K562 (cell line): ENCODE measurements around the gene SEPTIN2. TPM values are rescaled to one million over a fixed set of nuclear protein-coding genes. Genes with fewer than 3 reads are reported as not detected.

ENCODE experiments used
- ELF4 ChIP-seq: fragments of 450-650 bp; formaldehyde crosslinking; IDR thresholded peaks from 2 replicates; pipeline ENCODE4 v1.4.0; 2022; ENCODE audit warnings: missing genetic modification characterization
- HNRNPUL1 ChIP-seq: fragments of 200-400 bp; formaldehyde crosslinking; IDR thresholded peaks from 2 replicates; pipeline ENCODE4 v1.6.1; 2017; ENCODE audit warnings: low read length
- MAZ ChIP-seq, 2 experiments: fragments of 450-650 bp in 1 of 2; sonication (generic) in 1 of 2; formaldehyde crosslinking; IDR thresholded peaks in 1 of 2; conservative IDR thresholded peaks in 1 of 2; 2 replicates each; pipeline versions ENCODE4 v1.4.0 to v1.5.0; 2020; ENCODE audit warnings: mild to moderate bottlenecking in 1 of 2, missing genetic modification reagents in 1 of 2
- MCM2 ChIP-seq: fragments of 450-650 bp; IDR thresholded peaks from 2 replicates; pipeline ENCODE4 v1.6.1; 2017; ENCODE audit warnings: low read depth, mild to moderate bottlenecking
- SMAD4 ChIP-seq: fragments of 250-450 bp; sonication (Bioruptor Pico); conservative IDR thresholded peaks from 2 replicates; pipeline ENCODE4 v1.8.0; 2021; ENCODE audit warnings: inconsistent platforms, mild to moderate bottlenecking, moderate library complexity
- ZNF778 ChIP-seq: fragments of 450-650 bp; formaldehyde crosslinking; IDR thresholded peaks from 2 replicates; pipeline ENCODE4 v1.4.0; 2020; ENCODE audit warnings: mild to moderate bottlenecking, moderate library complexity
- ZSCAN32 ChIP-seq: fragments of 450-650 bp; formaldehyde crosslinking; IDR thresholded peaks from 2 replicates; pipeline ENCODE4 v1.4.0; 2020; ENCODE audit warnings: mild to moderate bottlenecking, moderate library complexity
- polyA plus RNA-seq, 8 experiments: library from polyadenylated mRNA; depleted of rRNA in 4 of 8; stranded (reverse) in 5 of 8; unstranded in 3 of 8; fragments of >200 nt; fragmentation: Nextera tagmentation in 2 of 8; fragmentation: Illumina TruSeq in 1 of 8; extraction: Ambion mirVana in 2 of 8; extraction: Trizol in 1 of 8; gene quantifications; 2 replicates each; pipeline versions ENCODE4 v1.2.1 to v1.2.3, GENCODE V29; 2011 to 2014; ENCODE audit warnings: inconsistent platforms in 1 of 8, missing spikeins in 1 of 8
- total RNA-seq, 7 experiments: library from RNA; depleted of rRNA in 6 of 7; stranded (reverse); fragments of >200 nt in 6 of 7; fragmentation: Illumina TruSeq in 2 of 7; extraction: Trizol in 2 of 7; gene quantifications; 2 replicates each; pipeline versions ENCODE4 v1.2.1 to v1.2.3, GENCODE V29; 2011 to 2021; ENCODE audit warnings: low replicate concordance in 1 of 7
- TF ChIP-seq, protein P1 (sequence below), 2 experiments: fragments of 450-650 bp; IDR thresholded peaks; 2 replicates each; pipeline ENCODE4 v1.6.1; 2016; ENCODE audit warnings: mild to moderate bottlenecking in 2 of 2, borderline replicate concordance in 1 of 2, low read depth in 1 of 2, moderate library complexity in 1 of 2
- TF ChIP-seq, protein P2 (sequence below): sonication (generic); formaldehyde crosslinking; IDR thresholded peaks from 2 replicates; pipeline ENCODE4 v1.8.1; 2023; ENCODE audit warnings: mild to moderate bottlenecking, missing genetic modification reagents
- TF ChIP-seq, protein P3 (sequence below): sonication (generic); formaldehyde crosslinking; IDR thresholded peaks from 2 replicates; pipeline ENCODE4 v1.8.1; 2023; ENCODE audit warnings: missing genetic modification reagents, mild to moderate bottlenecking, borderline replicate concordance

The SEPTIN2 gene
- total and polyA plus RNA-seq, 9 of the 15 experiments (the other 6 are each of a cell fraction or from before 2014, with no cell fraction given) = 121 to 367 (median 166) TPM

DNA sequence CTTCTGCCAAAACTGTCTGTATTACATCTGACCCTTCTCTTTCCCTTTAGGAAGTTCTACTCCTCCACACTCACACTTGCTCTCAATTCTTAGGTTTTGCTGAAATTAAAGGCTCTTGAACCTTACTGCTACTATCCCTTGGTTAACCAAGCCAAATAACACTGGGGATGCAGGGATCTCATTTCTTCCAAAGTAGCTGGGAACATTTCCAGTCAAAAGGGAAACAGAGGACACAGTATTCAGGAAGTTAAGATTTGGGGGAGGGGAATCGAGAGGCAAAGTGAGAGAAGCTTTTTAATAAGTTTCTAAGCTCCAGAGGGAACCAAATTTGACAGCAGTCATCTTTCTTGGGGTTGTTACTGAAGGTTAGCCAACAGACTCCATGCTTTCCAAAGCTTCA lies 6.2 kb downstream of the SEPTIN2 start (continued):
- TF ChIP-seq, protein P1, sequence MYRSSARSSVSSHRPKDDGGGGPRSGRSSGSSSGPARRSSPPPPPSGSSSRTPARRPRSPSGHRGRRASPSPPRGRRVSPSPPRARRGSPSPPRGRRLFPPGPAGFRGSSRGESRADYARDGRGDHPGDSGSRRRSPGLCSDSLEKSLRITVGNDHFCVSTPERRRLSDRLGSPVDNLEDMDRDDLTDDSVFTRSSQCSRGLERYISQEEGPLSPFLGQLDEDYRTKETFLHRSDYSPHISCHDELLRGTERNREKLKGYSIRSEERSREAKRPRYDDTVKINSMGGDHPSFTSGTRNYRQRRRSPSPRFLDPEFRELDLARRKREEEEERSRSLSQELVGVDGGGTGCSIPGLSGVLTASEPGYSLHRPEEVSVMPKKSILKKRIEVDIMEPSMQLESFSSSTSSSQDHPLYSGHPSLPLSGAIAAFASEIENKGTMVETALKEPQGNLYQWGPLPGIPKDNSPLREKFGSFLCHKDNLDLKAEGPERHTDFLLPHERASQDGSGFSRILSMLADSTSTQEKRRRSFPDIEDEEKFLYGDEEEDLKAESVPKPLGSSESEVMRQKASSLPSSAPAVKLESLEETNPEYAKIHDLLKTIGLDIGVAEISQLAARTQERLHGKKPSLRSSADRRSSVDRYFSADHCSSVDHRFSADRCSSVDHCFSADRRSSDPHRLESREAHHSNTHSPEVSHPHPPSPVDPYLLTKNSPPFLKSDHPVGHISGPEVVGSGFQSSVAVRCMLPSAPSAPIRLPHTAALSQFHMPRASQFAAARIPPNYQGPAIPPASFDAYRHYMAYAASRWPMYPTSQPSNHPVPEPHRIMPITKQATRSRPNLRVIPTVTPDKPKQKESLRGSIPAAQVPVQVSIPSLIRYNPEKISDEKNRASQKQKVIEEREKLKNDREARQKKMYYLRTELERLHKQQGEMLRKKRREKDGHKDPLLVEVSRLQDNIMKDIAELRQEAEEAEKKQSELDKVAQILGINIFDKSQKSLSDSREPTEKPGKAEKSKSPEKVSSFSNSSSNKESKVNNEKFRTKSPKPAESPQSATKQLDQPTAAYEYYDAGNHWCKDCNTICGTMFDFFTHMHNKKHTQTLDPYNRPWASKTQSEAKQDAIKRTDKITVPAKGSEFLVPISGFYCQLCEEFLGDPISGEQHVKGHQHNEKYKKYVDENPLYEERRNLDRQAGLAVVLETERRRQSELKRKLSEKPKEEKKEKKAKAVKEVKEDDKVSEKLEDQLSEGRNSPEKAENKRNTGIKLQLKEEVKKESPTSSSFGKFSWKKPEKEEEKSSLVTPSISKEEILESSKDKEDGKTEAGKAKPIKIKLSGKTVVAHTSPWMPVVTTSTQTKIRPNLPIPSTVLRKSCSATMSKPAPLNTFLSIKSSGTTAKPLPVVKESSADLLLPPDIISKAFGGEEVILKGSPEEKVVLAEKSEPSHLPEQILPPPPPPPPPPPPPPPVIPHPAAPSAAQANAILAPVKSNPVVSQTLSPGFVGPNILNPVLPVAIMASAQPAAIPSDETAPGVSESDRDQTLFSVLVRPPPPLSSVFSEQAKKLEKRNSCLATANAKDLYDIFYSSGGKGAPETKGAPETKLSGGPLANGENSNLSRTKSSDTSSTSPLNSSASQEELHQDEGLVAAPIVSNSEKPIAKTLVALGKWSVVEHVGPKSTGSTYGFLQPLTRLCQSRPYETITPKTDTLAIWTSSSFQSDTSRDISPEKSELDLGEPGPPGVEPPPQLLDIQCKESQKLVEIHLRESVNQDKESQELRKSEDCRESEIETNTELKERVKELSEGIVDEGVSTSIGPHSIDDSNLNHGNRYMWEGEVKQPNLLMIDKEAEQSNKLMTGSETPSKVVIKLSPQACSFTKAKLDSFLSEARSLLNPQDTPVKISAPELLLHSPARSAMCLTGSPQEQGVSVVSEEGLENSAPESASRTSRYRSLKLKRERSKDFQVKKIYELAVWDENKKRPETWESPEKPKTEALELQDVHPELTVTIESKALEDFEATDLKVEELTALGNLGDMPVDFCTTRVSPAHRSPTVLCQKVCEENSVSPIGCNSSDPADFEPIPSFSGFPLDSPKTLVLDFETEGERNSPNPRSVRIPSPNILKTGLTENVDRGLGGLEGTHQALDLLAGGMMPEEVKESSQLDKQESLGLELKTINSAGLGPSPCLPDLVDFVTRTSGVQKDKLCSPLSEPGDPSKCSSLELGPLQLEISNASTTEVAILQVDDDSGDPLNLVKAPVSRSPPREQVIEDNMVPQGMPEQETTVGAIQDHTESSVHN (IDR thresholded peaks at IDR 0.05; ENCODE audit: borderline replicate concordance in 1 of 2, low read depth in 1 of 2) = no peak
- no peak for TF ChIP-seq HNRNPUL1
- TF ChIP-seq MAZ (CRISPR knock-in tag; conservative IDR thresholded peaks at IDR 0.05 in 1 of 2, IDR thresholded peaks at IDR 0.05 in 1 of 2) = no peak
- TF ChIP-seq ZNF778 (CRISPR knock-in tag) = no peak
- no peak for TF ChIP-seq MCM2
- TF ChIP-seq ZSCAN32 (CRISPR knock-in tag) = no peak
- TF ChIP-seq, protein P2, sequence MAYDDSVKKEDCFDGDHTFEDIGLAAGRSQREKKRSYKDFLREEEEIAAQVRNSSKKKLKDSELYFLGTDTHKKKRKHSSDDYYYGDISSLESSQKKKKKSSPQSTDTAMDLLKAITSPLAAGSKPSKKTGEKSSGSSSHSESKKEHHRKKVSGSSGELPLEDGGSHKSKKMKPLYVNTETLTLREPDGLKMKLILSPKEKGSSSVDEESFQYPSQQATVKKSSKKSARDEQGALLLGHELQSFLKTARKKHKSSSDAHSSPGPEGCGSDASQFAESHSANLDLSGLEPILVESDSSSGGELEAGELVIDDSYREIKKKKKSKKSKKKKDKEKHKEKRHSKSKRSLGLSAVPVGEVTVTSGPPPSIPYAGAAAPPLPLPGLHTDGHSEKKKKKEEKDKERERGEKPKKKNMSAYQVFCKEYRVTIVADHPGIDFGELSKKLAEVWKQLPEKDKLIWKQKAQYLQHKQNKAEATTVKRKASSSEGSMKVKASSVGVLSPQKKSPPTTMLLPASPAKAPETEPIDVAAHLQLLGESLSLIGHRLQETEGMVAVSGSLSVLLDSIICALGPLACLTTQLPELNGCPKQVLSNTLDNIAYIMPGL = no peak
- no peak for TF ChIP-seq SMAD4 (CRISPR knock-in tag)
- no peak for TF ChIP-seq ELF4
- TF ChIP-seq, protein P3, sequence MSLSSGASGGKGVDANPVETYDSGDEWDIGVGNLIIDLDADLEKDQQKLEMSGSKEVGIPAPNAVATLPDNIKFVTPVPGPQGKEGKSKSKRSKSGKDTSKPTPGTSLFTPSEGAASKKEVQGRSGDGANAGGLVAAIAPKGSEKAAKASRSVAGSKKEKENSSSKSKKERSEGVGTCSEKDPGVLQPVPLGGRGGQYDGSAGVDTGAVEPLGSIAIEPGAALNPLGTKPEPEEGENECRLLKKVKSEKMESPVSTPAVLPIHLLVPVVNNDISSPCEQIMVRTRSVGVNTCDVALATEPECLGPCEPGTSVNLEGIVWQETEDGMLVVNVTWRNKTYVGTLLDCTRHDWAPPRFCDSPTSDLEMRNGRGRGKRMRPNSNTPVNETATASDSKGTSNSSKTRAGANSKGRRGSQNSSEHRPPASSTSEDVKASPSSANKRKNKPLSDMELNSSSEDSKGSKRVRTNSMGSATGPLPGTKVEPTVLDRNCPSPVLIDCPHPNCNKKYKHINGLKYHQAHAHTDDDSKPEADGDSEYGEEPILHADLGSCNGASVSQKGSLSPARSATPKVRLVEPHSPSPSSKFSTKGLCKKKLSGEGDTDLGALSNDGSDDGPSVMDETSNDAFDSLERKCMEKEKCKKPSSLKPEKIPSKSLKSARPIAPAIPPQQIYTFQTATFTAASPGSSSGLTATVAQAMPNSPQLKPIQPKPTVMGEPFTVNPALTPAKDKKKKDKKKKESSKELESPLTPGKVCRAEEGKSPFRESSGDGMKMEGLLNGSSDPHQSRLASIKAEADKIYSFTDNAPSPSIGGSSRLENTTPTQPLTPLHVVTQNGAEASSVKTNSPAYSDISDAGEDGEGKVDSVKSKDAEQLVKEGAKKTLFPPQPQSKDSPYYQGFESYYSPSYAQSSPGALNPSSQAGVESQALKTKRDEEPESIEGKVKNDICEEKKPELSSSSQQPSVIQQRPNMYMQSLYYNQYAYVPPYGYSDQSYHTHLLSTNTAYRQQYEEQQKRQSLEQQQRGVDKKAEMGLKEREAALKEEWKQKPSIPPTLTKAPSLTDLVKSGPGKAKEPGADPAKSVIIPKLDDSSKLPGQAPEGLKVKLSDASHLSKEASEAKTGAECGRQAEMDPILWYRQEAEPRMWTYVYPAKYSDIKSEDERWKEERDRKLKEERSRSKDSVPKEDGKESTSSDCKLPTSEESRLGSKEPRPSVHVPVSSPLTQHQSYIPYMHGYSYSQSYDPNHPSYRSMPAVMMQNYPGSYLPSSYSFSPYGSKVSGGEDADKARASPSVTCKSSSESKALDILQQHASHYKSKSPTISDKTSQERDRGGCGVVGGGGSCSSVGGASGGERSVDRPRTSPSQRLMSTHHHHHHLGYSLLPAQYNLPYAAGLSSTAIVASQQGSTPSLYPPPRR = no peak
